ENCODE measurements around the gene GHR.

GHR gene

GRCh38 chr5:42502613-42503470 is 79.6 kb downstream of the GHR start:
- H3K4me3 ChIP-seq (replicated peaks; ENCODE audit: low read depth, low read length): no peak overlapping the region
- TF ChIP-seq CTCF (IDR thresholded peaks at IDR 0.05; ENCODE audit: low read depth, low read length, missing control alignments): no peak
- DNase-seq (ENCODE audit: extremely low read depth, low read depth): no peak

GRCh38 chr5:42506662-42507061 is 83.4 kb downstream of the GHR start:
- no peak for DNase-seq (ENCODE audit: extremely low read depth, low read depth)
- no peak for TF ChIP-seq CTCF (IDR thresholded peaks at IDR 0.05; ENCODE audit: low read depth, low read length, missing control alignments)
- no peak overlapping the region for H3K4me3 ChIP-seq (replicated peaks; ENCODE audit: low read depth, low read length)

GRCh38 chr5:42507451-42508097 is 84.3 kb downstream of the GHR start:
- no peak for TF ChIP-seq CTCF (IDR thresholded peaks at IDR 0.05; ENCODE audit: low read depth, low read length, missing control alignments)
- DNase-seq (ENCODE audit: extremely low read depth, low read depth): no peak
- H3K4me3 ChIP-seq (replicated peaks; ENCODE audit: low read depth, low read length): no peak overlapping the region

GRCh38 chr5:42513246-42513645 is 90.0 kb downstream of the GHR start:
- no peak overlapping the region for H3K4me3 ChIP-seq (replicated peaks; ENCODE audit: low read depth, low read length)
- no peak for DNase-seq (ENCODE audit: extremely low read depth, low read depth)
- no peak for TF ChIP-seq CTCF (IDR thresholded peaks at IDR 0.05; ENCODE audit: low read depth, low read length, missing control alignments)

- no peak for TF ChIP-seq CTCF (IDR thresholded peaks at IDR 0.05; ENCODE audit: low read depth, low read length, missing control alignments)
- no peak for DNase-seq (ENCODE audit: extremely low read depth, low read depth)
- H3K4me3 ChIP-seq (replicated peaks; ENCODE audit: low read depth, low read length): no peak overlapping the region
These were observed 91.5 kb downstream of the GHR start for GRCh38 chr5:42514754-42515153.

- TF ChIP-seq CTCF (IDR thresholded peaks at IDR 0.05; ENCODE audit: low read depth, low read length, missing control alignments): no peak
- H3K4me3 ChIP-seq (replicated peaks; ENCODE audit: low read depth, low read length): no peak overlapping the region
- no peak for DNase-seq (ENCODE audit: extremely low read depth, low read depth)
These were observed 92.3 kb downstream of the GHR start for GRCh38 chr5:42515504-42515903.
